Measurements from ENCODE around the gene KRTAP5-5. TPM values are rescaled to one million over a fixed set of nuclear protein-coding genes. Genes with fewer than 3 reads are reported as not detected.
A peak's percentile ranks its signal among the peaks of the same experiment; 100 is the strongest.
"Not testable (repeated sequence)": the region's sequence is repeated elsewhere in the genome, so short reads cannot be mapped to it uniquely, and the experiment has no call there.

Gene KRTAP5-5, protein sequence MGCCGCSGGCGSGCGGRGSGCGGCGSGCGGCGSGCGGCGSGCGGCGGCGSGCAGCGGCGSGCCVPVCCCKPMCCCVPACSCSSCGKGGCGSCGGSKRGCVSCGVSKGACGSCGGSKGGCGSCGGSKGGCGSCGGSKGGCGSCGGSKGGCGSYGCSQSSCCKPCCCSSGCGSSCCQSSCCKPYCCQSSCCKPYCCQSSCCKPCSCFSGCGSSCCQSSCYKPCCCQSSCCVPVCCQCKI
- not detected in 2 replicates for total RNA-seq (2014; rRNA removed; shearing (Covaris generic))
- polyA plus RNA-seq (2014; cell fraction: nucleus; rRNA removed) = not detected in 2 replicates

DNA sequence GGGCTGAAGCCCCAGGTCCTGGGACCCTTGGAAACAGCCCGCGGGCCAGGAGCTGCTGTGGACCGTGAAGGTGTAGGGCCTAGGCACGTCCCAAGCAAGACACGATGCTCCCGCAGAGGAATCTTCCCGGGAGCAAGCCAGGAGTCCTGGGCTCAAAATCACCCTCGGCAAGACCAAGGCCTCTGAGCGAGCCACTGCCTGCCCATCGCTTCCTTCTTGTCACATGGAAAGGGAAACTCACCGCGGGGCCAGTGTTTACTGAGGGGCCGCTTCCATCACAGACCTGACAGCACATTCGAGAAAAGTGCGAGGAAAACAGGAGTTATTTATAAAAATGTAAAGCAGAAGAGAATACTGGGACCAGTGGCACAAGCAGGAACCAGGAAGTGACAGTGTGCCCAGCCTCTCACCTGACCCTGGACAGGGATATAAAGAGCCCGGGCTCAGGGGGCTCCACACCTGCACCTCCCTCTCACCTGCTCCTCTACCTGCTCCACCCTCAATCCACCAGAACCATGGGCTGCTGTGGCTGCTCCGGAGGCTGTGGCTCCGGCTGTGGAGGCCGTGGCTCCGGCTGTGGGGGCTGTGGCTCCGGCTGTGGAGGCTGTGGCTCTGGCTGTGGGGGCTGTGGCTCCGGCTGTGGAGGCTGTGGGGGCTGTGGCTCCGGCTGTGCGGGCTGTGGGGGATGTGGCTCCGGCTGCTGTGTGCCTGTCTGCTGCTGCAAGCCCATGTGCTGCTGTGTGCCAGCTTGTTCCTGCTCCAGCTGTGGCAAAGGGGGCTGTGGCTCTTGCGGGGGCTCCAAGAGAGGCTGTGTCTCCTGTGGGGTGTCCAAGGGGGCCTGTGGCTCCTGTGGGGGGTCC lies at the start of gene KRTAP5-5:
KRTAP5-5 (plus strand) TSS at position 450 of the 860 bp plus-strand sequence; CDS start at position 516, 66 bp downstream.
- no peak for DNase-seq (ENCODE audit: extremely low read depth, low read depth)

DNA sequence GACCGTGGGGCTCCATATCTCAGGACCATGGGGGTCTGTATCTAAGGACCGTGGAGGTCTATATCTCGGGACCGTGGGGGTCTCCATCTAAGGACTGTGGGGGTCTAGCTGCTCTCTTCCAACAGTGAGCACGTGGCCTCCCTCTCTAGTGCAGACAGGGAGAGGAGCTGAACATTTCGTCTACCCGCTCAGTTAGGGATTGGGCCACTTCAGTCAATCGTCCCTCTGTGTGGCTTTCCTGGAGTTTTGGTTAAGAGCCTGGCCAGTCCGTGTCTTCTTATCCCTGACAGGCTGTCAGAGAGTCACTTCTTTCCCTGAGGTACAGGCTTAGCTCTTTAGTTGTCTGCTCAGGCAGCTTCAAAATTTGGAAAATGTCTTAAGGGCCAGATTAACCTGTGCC lies 47.6 kb upstream of the KRTAP5-5 start:
- DNase-seq (ENCODE audit: extremely low read depth, low read depth) = no peak

DNA sequence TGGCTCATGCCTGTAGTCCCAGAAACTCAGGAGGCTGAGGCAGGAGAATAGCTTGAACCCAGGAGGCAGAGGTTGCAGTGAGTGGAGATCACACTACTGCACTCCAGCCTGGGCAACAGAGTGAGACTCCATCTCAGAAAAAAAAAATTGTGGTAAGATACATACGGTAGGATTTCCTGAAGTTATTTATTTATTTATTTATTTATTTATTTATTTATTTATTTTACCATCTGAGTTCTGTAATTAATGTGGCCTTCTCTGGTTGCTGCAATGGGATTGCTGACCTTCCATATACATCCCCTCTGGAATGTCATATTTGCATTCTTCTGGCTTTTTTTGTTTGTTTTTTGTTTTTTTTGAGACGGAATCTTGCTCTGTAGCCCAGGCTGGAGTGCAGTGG lies 46.7 kb upstream of the KRTAP5-5 start:
- not testable (repeated sequence) for DNase-seq (ENCODE audit: extremely low read depth, low read depth)

DNA sequence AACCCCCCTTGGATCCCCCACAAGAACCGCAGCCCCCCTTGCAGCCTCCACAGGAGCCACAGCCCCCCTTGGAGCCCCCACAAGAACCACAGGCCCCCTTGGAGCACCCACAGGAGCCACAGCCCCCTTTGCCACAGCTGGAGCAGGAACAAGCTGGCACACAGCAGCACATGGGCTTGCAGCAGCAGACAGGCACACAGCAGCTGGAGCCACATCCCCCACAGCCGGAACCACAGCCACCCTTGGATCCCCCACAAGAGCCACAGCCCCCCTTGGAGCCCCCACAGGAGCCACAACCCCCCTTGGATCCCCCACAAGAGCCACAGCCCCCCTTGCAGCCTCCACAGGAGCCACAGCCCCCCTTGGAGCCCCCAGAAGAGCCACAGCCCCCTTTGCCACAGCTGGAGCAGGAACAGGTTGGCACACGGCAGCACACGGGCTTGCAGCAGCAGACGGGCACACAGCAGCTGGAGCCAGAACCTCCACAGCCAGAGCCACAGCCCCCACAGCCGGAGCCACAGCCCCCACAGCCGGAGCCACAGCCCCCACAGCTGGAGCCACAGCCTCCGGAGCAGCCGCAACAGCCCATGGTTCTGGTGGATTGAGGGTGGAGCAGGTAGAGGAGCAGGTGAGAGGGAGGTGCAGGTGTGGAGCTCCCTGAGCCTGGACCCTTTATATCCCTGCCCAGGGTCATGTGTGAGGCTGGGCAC lies 44.8 kb upstream of the KRTAP5-5 start, which contains the start of gene KRTAP5-1:
KRTAP5-1 (minus strand) TSS at position 623 of the 710 bp plus-strand sequence; CDS start at position 589, 34 bp downstream.
- DNase-seq (ENCODE audit: extremely low read depth, low read depth) = not testable (repeated sequence)

DNA sequence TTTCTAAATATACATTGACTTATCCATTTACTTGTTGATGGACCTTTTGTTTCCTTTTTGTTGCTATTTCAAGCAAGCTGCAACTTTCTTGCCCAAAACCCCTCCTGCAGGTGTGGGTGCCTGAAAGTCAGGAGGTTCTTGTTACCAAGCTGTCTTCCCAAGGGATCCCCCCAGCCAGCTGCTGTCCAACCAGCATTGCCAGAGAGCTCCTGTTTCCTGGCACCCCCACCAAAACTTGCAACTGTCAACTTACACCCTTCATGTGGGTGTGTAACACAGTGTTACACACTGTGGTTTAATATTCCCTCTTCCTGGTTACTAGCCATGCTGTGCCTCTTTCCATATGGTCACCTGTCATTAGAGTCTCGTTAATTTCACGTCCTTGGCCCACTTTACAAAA lies 42.9 kb upstream of the KRTAP5-5 start:
- no peak for DNase-seq (ENCODE audit: extremely low read depth, low read depth)

DNA sequence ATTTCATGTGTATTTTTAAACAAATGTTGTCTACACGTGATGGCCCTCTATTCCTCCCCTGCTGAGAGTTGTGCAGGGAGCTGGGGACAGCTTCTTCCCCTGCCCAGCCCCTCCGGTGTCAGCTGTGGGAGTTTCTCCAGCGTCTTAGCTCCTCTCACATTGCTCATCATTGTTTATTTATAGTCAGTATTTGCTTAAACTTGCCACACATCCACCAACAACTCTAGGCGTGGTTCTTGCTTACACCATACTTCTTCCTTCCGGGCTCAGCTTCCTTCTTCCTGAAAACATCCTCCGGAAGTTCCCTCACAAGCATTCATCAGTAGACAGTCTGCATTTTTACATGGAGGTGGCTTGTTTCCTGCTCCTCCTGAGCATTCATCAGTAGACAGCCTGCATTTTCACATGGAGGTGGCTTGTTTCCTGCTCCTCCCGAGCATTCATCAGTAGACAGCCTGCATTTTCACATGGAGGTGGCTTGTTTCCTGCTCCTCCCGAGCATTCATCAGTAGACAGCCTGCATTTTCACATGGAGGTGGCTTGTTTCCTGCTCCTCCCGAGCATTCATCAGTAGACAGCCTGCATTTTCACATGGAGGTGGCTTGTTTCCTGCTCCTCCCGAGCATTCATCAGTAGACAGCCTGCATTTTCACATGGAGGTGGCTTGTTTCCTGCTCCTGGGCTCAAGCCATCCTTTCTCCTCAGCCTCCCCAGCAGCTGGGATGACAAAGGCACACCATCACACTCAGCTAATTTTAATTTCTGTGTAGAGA lies 40.2 kb upstream of the KRTAP5-5 start:
- DNase-seq (ENCODE audit: extremely low read depth, low read depth) = peak; percentile 77

DNA sequence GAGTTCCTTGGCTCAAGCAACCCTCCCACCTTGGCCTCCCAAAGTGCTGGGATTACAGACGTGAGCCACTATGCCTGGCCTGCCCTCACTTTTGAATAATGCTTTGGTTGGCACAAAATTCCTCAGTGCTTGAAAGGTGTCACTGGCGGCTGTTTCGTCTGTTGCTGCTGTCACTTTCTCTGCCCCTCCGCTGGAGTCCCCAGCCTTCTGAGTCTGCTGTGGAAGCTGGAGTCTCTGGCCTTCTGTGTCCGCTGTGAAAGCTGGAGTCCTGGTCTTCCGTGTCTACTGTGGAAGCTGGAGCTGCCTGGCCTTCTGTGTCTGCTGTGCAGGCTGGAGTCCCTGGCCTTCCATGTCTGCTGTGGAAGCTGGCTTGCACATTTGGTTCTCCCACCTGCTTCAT lies 39.6 kb upstream of the KRTAP5-5 start:
- no peak for DNase-seq (ENCODE audit: extremely low read depth, low read depth)

DNA sequence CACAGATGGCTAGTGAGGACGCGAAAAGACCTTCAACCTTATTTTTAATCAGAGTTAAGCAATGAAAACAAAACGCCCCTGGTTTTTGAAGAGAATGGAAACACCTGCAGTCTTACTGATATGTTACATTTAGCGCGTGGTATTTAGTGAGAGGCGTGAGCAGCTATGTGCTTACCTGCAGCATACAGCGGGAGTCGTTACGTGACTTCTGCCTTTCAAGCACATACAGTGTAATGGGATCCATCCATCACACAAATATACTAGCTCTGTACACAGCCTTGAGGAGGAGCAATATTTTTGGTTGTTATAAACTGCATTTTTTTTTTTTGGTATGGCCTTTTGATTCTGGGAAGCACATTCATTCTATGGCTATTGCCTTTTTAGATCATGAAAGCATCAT lies 36.9 kb upstream of the KRTAP5-5 start:
- no peak for DNase-seq (ENCODE audit: extremely low read depth, low read depth)

DNA sequence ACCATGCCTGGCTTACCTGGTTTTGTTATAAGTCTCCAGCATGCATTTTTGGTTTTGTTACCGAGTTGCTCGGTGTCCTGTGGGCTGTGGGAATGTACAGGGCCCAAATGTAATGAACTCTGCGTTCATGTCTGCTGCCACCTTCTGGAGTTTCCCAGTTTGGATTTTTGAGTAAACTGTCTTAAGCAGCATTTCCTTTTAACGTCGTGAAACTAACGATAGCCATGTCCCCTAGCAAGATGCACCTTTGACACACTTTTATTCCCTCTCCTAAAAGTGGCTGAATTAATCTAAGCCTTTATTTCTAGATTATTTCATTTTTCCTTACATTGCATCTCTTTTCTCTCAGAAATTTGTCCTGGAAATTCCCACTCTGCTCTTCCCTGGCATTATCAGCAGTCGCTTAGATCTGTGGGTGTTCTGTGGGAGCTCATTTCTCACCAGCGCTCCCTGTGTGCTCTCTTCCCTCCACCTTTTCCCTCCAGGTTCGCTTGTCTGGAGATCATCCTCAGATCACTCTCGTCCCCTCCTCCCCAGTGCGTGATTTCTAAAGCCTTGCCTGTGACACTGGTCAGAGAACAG lies 33.5 kb upstream of the KRTAP5-5 start:
- DNase-seq (ENCODE audit: extremely low read depth, low read depth) = not testable (repeated sequence)

DNA sequence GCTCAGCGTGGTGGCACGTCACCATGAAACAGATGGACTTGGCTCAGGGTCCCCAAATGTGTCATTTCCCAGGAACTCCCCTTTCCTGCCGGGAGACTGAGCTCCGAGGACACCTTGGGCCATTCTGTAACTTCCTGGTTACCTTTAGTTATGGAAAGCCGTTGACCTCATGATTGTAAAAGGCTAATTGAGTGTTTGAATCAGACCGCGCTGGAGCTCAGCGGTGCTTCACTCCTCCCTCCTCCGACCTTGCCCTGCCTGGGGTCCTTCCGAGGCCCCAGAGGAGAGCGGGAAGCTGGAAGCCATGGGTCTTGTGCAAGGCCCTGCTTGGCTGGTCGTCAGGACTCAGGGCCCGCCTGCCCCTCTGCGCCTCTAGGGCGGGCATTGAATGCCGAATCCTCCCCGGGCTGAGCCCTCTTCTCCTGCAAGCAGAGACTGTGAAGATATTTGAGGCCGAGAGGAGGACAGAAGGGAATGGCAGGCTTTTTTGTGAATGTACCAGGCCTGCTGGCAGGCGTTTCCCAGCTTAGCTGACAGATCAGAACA lies 32.9 kb upstream of the KRTAP5-5 start:
- not testable (repeated sequence) for DNase-seq (ENCODE audit: extremely low read depth, low read depth)

DNA sequence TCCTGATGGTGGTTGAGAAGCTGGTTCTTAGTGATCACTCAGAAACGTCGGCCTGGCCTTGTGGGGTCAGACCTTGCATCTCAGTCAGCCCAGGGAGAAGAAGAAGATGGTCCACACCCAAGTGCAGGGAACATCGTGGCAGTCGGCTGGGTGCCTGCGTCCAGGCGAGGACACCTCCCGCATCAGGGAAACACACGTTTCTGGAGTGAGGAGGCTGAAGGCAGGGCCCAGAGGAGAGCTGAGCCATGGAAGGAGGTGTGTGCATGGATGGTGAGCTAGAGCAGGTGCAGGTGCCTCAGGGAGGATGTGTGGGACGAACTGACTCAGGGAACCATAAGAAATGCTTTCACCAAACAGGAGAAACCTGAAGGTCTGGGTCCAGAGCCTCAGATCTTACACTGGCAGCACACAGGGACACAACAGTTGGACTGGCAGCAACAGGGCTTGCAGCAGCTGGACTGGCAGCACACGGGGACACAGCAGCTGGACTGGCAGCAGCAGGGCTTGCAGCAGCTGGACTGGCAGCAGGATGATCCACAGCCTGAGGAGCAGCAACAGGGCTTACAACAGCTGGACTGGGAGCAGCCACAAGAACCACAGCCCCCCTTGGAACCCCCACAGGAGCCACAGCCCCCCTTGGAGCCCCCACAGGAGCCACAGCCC lies 32.1 kb upstream of the KRTAP5-5 start:
- DNase-seq (ENCODE audit: extremely low read depth, low read depth) = no peak

DNA sequence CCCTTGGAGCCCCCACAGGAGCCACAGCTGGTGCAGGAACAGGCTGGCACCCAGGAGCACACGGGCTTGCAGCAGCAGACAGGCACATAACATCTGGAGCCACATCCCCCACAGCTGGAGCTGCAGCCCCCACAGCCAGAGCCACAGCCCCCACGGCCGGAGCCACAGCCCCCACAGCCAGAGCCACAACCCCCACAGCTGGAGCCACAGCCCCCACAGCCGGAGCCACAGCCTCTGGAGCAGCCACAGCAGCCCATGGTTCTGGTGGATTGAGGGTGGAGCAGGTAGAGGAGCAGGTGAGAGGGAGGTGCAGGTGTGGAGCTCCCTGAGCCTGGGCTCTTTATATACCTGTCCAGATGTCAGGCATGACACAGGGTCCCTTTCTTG lies 31.6 kb upstream of the KRTAP5-5 start, which contains the start of gene KRTAP5-2:
KRTAP5-2 (minus strand) TSS at position 301 of the 387 bp plus-strand sequence; CDS start at position 257, 44 bp downstream.
- DNase-seq (ENCODE audit: extremely low read depth, low read depth) = no peak

DNA sequence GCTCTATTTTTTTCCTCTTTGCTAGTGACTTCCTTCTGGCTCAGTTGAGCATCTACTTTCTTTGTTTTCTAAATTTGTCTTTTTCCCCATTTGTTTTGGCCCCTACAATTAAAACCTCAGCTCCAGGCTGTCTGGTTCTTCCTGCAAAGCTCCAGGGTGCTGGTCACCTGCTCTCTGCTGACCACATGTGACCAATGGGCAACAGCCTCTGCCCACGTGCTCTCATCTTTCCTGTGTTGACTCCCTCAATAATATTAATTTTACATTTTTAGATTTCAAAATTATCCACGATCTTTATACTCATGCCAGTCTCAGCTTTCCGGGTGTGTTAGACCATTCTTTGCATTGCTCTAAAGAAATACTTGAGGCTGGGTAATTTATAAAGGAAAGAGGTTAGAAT lies 31.2 kb upstream of the KRTAP5-5 start:
- DNase-seq (ENCODE audit: extremely low read depth, low read depth) = not testable (repeated sequence)

DNA sequence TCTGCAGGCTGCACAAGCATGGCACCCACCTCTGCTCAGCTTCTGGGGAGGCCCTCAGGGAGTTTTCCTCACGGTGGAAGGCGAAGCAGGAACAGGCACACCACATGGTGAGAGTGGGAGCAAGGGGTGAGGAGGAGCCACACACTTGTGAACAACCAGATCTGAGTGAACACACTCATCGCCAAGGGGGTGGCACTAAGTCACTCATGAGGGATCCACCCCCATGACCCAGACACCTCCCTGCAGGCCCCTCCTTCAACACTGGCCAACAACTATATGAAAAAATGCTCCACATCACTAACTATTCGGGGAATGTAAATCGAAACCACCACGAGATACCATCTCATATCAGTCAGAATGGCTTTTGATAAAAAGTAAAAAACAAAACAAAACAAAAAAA lies 30.8 kb upstream of the KRTAP5-5 start:
- DNase-seq (ENCODE audit: extremely low read depth, low read depth) = no peak

DNA sequence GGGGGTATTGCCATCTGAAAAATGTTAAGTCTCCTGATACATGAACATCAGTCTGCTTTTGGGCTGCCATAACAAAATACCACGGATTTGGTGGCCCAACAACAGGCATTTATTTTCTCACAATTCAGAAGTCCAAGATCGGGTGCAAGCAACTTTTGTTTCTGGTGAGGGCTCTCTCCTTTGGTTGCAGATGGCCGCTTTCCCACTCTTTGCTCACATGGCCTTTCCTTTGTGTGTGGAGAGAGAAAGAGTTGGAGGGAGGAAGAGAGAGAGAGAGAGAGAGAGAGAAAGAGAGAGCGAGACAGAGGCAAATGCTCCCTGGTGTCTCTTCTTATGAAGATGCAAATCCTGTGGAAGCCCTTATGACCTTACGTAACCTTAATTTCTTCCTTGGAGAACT lies 28.9 kb upstream of the KRTAP5-5 start:
- DNase-seq (ENCODE audit: extremely low read depth, low read depth) = no peak

DNA sequence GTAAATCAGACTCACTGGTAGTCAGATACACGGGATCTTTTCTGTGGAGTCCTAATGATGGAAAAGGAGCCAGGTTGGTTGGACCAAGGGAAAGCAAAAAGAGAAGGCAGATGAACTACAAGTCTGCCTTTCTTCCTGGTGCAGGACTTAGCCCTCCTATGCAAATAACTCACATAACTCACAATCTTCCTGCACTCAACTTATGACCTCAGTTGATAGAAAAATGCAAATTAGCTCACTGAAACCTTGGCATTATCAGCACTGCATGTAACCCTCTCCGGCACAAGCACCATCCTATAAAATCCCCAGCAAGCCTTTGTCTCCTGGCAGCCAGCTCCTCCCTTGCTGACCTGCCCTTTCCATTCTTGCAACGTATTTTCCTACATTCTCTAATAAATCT lies 27.9 kb upstream of the KRTAP5-5 start:
- DNase-seq (ENCODE audit: extremely low read depth, low read depth) = not testable (repeated sequence)

DNA sequence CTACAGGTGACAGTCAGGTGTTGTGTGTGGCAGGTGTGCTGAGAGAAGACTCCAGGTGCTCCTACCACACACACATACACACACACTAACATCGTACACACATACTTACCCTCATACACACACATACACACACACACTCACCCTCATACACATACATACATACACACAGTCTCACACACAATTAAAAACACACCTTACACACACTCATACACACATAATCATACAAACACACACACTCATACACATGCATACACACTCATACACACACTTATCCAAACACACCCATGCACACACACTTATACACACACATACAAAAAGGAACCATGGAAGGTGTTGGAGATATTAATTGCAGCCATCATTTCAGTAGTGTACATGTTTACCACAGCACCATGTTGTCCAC lies 25.9 kb upstream of the KRTAP5-5 start:
- no peak for DNase-seq (ENCODE audit: extremely low read depth, low read depth)

DNA sequence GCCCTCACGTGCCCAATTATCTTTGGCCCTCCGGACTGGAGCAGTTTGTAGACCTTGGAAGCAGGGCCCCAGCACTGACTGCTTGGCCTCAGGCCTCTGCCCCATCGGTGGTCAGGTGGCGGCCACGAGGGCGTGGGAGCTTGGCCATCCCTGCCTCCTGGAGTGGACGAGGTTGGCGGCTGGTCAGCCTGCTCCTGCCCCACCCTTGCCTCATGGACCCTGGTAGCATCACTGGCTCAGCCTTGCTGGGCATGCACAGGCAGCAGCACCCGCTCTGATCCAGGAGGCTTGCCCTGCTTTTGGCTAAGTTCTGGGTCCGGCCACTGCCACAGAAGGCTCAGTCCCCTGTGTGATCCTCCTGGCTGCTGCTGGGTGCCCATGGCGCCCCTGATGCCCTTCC lies 25.4 kb upstream of the KRTAP5-5 start:
- DNase-seq (ENCODE audit: extremely low read depth, low read depth) = no peak

DNA sequence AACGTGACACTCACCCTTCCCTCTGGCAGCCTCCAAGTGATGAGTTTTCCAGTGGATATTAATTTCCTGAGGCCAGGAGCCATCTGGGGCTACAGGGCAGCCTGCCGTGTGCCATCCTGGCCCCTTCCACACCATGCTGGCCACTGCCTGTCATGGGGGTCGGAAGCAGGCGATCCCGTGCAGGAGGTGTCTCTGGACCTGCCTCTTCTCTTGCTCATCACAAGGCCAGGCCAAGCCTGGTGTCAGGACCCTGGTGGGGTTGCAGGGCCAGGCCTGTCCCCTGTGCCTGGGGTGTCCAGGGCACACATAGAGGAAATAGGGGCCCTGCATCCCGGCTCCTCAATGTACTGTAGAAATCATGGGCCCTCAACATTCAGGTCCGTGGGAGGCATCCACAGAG lies 24.9 kb upstream of the KRTAP5-5 start:
- no peak for DNase-seq (ENCODE audit: extremely low read depth, low read depth)
